Omental fat pad (tissue), 4 donors: Measurements from ENCODE around the gene TMEM108. TPM values are rescaled to one million over a fixed set of nuclear protein-coding genes. Genes with fewer than 3 reads are reported as not detected.

Source experiments
- ATAC-seq: fragments of 150-250 bp; one replicate; pipeline ENCODE4 v1.9.1; 2016; ENCODE audit warnings: mild to moderate bottlenecking, moderate library complexity; ENCODE audit not compliant: low FRiP score
- DNase-seq: peaks from one replicate; pipeline ENCODE4 v3.0.0-alpha.2; 2019; ENCODE audit warnings: low spot score
- total RNA-seq, 4 donors: library from RNA; depleted of rRNA; stranded (reverse); fragments of >200 nt; gene quantifications; one replicate each; pipeline ENCODE4 v1.1.0, GENCODE V29; 2016
- TF ChIP-seq, protein P1 (sequence below), 3 donors: fragments of 450-650 bp; IDR thresholded peaks; one replicate each; pipeline ENCODE4 v1.5.1; 2016 to 2017; ENCODE audit warnings: antibody characterized with exemption in 3 of 3, mild to moderate bottlenecking in 3 of 3, moderate library complexity in 2 of 3

TMEM108 gene
- total RNA-seq, 4 donors from 2014 or later = 0.93 to 1.3 (median 0.96) TPM; not detected in 1

DNA sequence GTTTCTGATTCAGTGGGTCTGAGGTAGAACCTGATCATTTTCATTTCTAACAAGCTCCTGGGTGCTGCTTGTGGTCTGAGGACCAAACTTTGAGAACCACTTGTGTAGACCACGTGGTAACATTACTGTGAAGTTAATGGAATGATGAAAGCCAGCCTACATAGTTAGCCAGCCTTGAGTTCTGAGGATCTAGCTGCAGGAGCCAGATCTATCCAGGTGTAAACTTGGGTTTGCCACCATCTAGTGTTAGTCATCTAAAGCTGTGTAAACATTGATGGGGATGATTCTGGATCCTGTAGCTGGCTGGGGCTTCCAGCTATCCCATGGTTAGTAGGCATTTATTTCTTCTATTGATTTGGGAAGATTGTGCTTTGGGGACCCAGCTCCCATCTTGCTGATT lies 170.0 kb downstream of the TMEM108 start:
- no peak for ATAC-seq
- DNase-seq = no peak

DNA sequence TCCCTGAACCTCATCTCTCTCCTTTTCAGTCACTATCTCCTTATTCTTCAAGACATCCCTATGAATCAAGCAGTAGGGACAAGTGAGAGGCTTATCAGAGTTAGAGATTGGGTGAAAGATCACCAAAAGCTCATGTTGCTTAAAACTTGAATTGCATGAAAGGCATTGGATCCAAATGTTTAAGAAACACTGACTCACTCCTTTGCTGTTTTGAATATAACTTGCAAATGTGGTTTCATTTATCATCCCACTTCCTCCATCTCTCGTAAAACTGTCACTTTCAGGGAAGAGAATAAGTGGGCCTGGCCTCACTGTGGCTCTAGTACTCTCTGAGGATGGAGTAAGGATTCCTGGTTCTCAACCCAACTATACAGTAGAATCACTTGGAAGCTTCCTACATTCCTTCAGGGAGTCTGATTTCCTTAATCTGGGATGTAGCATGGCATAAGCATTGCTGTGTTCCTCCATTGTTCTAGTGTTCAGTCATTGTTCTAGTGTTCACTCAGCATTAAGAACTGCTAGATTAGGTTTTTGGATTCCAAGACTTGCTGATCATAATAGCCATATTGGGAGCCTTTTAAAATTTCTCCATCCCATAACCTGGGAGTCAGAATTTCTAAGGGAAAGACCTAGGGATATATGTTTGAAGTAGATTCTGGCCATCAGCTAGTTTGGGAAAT lies 171.8 kb downstream of the TMEM108 start:
- ATAC-seq (no peak), DNase-seq (no peak)
- TF ChIP-seq, protein P1, sequence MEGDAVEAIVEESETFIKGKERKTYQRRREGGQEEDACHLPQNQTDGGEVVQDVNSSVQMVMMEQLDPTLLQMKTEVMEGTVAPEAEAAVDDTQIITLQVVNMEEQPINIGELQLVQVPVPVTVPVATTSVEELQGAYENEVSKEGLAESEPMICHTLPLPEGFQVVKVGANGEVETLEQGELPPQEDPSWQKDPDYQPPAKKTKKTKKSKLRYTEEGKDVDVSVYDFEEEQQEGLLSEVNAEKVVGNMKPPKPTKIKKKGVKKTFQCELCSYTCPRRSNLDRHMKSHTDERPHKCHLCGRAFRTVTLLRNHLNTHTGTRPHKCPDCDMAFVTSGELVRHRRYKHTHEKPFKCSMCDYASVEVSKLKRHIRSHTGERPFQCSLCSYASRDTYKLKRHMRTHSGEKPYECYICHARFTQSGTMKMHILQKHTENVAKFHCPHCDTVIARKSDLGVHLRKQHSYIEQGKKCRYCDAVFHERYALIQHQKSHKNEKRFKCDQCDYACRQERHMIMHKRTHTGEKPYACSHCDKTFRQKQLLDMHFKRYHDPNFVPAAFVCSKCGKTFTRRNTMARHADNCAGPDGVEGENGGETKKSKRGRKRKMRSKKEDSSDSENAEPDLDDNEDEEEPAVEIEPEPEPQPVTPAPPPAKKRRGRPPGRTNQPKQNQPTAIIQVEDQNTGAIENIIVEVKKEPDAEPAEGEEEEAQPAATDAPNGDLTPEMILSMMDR (IDR thresholded peaks at IDR 0.05) = no peak

More for the DNA sequence above, 170.0 kb downstream of the TMEM108 start:
- TF ChIP-seq, protein P1 (IDR thresholded peaks at IDR 0.05) = no peak

DNA sequence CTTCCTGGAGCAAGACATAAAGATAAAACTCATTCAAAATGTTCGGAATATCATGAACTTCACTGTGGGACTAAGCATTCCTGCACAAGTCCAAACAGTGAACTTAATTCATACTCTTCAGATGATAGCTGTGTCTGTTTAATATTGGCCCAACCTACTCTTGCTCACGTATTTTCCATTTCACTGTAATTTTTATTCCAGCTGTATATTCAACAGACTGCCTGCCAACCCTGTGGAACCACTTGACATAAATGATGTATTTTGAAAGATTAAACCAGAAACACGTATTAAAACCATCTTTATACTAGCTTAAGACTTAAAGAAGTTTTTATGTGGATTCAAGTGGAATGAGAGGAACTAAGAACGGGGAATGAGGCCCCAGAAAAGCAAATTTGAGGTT lies 172.5 kb downstream of the TMEM108 start:
- DNase-seq (no peak), ATAC-seq (no peak)
- TF ChIP-seq, protein P1 (IDR thresholded peaks at IDR 0.05) = no peak

DNA sequence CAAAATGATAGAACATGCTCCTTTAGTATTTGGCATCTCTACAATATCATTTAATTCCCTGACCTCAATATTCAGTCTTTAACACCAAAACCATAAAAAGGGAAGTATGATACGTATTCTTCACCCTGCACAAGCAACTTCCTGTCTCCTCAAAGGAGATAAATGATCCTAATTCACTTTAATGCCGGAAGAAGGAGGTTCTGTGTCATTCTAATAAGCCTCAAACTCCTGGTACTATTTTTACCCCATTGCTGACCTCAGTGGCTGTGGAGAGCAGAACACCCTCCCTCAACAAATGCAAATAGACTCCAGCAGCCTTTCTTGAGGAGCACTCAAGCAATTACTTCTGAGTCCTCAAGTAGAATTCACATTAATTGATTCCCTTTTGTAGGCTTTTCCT lies 173.3 kb downstream of the TMEM108 start:
- TF ChIP-seq, protein P1 (IDR thresholded peaks at IDR 0.05) = no peak
- DNase-seq (no peak), ATAC-seq (no peak)

DNA sequence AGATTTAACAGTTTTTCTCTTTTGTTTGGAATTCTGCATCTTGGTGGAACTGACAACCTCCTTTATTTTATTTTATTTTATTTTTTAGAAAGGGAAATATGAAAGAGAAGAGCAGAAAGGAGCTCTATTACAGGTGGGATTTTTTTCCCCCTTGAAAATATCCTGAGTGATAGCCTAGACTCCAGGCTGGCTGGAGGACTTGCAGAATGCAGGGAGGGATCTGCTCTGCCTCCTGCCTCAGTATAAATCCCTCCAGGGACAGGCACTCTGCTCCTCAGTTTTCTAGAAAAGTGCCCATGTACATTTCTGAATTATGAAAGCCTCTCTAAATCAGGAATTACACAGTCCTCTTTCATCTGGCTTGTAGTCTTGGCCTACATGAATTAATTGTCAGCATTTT lies 173.7 kb downstream of the TMEM108 start:
- ATAC-seq = no peak
- DNase-seq = no peak
- TF ChIP-seq, protein P1 (IDR thresholded peaks at IDR 0.05) = no peak

DNA sequence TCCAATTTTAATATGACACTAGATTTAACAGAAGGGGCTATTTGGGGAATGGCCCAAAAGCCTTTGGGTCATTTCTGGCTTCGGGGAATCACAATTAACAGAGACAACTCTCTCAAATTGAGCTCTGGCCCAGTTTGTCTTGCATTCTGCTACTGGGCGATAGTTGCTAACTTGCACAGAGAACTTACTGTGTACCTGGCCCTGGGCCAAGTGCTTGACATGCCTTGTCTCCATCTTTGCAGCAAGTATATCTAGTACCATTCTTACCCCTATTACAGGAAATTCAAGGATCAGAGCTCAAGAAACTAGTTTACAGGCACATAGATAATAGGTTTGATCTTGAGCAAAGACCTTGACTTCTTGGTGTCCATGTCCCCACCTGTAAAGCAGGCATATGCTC lies 175.7 kb downstream of the TMEM108 start:
- TF ChIP-seq, protein P1 (IDR thresholded peaks at IDR 0.05) = no peak
- no peak for DNase-seq
- no peak for ATAC-seq

DNA sequence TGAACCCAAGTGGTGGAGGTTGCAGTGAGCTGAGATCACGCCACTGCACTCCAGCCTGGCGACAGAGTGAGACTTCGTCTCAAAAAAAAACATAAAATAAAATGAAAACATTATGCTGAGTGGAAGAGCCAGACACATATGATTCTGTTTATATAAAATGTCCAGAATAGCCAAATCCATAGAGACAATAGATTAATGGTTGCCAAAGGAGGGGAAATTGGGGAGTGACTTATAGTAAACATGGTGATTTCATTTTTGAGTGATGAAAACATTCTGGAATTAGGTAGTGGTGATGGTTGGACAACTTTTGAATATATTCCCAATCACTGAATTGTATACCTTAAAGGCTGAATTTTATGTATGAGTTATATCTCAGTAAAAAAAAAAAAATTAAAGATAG lies 189.6 kb downstream of the TMEM108 start:
- no peak for ATAC-seq
- TF ChIP-seq, protein P1 (IDR thresholded peaks at IDR 0.05) = no peak
- DNase-seq = no peak
